Activated B cell treated with CpG ODN at 0.5 μM for 24 hours (primary cell): Measurements from ENCODE around the gene ADAMTS14. TPM values are rescaled to one million over a fixed set of nuclear protein-coding genes. Genes with fewer than 3 reads are reported as not detected.

ENCODE experiments used
- ATAC-seq: fragments of 200-7000 bp; cut with Tn5 transposase; one replicate; pipeline ENCODE4 v1.10.0; 2021; ENCODE audit warnings: low read depth, mild to moderate bottlenecking, moderate library complexity
- CTCF ChIA-PET: fragments of 350-600 bp; sonication (Branson Sonifier 250); formaldehyde crosslinking; loops from one replicate; lab custom pipeline; 2021; ENCODE audit warnings: antibody characterized with exemption; lab: Charles Lee
- POLR2A ChIA-PET: fragments of 350-600 bp; sonication (Branson Sonifier 250); formaldehyde crosslinking; loops from one replicate; lab custom pipeline; 2021; ENCODE audit warnings: antibody characterized with exemption; lab: Charles Lee
- DNase-seq: peaks from one replicate; pipeline ENCODE4 v3.0.0; 2022
- H3K27ac Mint-ChIP-seq: one replicate; pipeline ENCODE4 v1.8.0; 2020; ENCODE audit warnings: mixed read lengths
- H3K27me3 Mint-ChIP-seq: one replicate; pipeline ENCODE4 v1.8.0; 2021; ENCODE audit warnings: mixed read lengths
- H3K36me3 Mint-ChIP-seq: one replicate; pipeline ENCODE4 v1.8.0; 2021; ENCODE audit warnings: low read depth, mixed read lengths
- H3K4me1 Mint-ChIP-seq: one replicate; pipeline ENCODE4 v1.8.0; 2021; ENCODE audit warnings: mixed read lengths
- H3K4me3 Mint-ChIP-seq: one replicate; pipeline ENCODE4 v1.8.0; 2020; ENCODE audit warnings: mild to moderate bottlenecking, mixed read lengths
- H3K9me3 Mint-ChIP-seq: one replicate; pipeline ENCODE4 v1.8.0; 2020; ENCODE audit warnings: mixed read lengths
- CTCF ChIP-seq: fragments of 200-600 bp; IDR thresholded peaks from one replicate; pipeline ENCODE4 v1.8.0; 2022; ENCODE audit warnings: antibody characterized with exemption, mild to moderate bottlenecking
- intact Hi-C: fragments of 100-400 bp; cut with micrococcal nuclease; formaldehyde crosslinking; loops from one replicate; pipeline ENCODE4 v1.15.1; 2024
- total RNA-seq: library from RNA; stranded (reverse); gene quantifications from 2 replicates; pipeline ENCODE4 v1.2.3, GENCODE V29; 2022

The ADAMTS14 gene
- total RNA-seq, 1 donor from 2014 or later: 0.04 TPM

- intact Hi-C loops: no loop called here
- Mint-ChIP-seq H3K27ac (no peak overlapping the region), H3K4me1 (no peaks in the 10 kb centered on the region), H3K36me3 (no peaks in the 10 kb centered on the region), H3K9me3 (no peaks in the 10 kb centered on the region), H3K4me3 (no peak overlapping the region), H3K27me3 (peaks cover 4% of the 10 kb centered on the region)
- TF ChIP-seq CTCF: no peak
- ChIA-PET POLR2A (no interaction called here), CTCF (no interaction called here)
- DNase-seq: no peak
- ATAC-seq: no peak
These were observed 79.0 kb downstream of the ADAMTS14 start for GRCh38 chr10:70751356-70751755.

DNA sequence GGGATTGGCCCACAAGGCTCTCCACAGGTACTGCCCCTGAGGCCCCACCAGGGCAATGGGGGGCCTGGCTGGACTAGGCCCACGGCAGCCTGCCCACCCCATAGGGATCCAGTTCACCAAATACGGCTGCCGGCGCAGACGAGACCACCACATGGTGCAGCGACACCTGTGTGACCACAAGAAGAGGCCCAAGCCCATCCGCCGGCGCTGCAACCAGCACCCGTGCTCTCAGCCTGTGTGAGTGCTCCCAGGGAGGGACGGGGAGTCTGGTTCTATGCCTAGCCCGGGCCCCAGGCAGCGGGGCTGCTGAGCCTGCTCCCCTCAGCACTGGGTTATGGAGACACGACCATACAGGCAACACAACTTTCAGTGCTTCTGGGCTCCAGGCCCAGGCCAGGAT lies 79.7 kb downstream of the ADAMTS14 start:
- CTCF ChIA-PET: no interaction called here
- no peaks in the 10 kb centered on the region for H3K4me1 Mint-ChIP-seq
- peaks cover 4% of the 10 kb centered on the region for H3K27me3 Mint-ChIP-seq
- intact Hi-C loops: no loop called here
- no peak overlapping the region for H3K27ac Mint-ChIP-seq
- ATAC-seq: no peak
- H3K9me3 Mint-ChIP-seq: no peaks in the 10 kb centered on the region
- no peaks in the 10 kb centered on the region for H3K36me3 Mint-ChIP-seq
- H3K4me3 Mint-ChIP-seq: no peak overlapping the region
- POLR2A ChIA-PET: no interaction called here
- no peak for TF ChIP-seq CTCF
- no peak for DNase-seq

GRCh38 chr10:70752571-70752970 lies 80.3 kb downstream of the ADAMTS14 start:
- H3K9me3 Mint-ChIP-seq: no peaks in the 10 kb centered on the region
- TF ChIP-seq CTCF: no peak
- intact Hi-C loops: no loop called here
- no peak overlapping the region for H3K27ac Mint-ChIP-seq
- H3K4me3 Mint-ChIP-seq: no peak overlapping the region
- H3K36me3 Mint-ChIP-seq: no peaks in the 10 kb centered on the region
- no peak for DNase-seq
- ChIA-PET CTCF (no interaction called here), POLR2A (no interaction called here)
- no peaks in the 10 kb centered on the region for H3K4me1 Mint-ChIP-seq
- peaks cover 4% of the 10 kb centered on the region for H3K27me3 Mint-ChIP-seq
- no peak for ATAC-seq

DNA sequence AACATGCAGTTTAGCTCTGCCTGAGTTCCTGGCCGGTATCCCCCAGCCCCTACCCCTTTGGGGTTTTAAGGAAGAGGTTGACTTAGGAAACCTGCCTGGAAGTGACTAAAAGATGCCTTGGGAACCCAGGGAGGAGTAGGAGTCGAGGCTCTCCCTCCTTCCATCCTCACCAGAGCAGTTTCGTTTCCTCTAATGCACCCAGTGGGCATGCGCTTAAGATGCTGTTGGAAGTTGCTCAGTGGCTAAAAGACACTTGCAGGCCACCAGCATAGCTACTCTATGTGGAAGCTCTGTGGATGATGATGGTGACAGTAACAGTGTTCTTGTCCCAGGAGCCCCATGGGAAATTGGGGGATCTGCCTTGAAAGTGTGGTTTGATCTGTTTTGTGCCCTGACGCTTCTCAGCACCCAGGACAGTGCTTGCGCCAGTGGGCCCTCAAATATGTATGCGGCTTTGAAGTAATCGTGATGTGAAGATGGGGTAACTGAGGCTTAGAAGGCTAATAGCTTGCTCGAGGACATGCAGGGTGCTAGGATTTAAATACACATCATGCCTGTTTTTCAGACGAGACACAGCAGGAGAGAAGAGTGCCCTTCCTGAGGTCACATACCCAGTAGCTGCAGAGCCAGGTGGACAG lies 80.8 kb downstream of the ADAMTS14 start:
- ATAC-seq: no peak
- no peak for DNase-seq
- intact Hi-C loops: no loop called here
- no peak for TF ChIP-seq CTCF
- no peaks in the 10 kb centered on the region for H3K36me3 Mint-ChIP-seq
- H3K9me3 Mint-ChIP-seq: no peaks in the 10 kb centered on the region
- CTCF ChIA-PET: no interaction called here
- H3K4me3 Mint-ChIP-seq: no peak overlapping the region
- peaks cover 4% of the 10 kb centered on the region for H3K27me3 Mint-ChIP-seq
- no peak overlapping the region for H3K27ac Mint-ChIP-seq
- POLR2A ChIA-PET: no interaction called here
- no peaks in the 10 kb centered on the region for H3K4me1 Mint-ChIP-seq

- H3K4me3 Mint-ChIP-seq: no peak overlapping the region
- no peak overlapping the region for H3K27ac Mint-ChIP-seq
- POLR2A ChIA-PET: no interaction called here
- ATAC-seq (no peak), DNase-seq (no peak)
- no peaks in the 10 kb centered on the region for H3K4me1 Mint-ChIP-seq
- intact Hi-C loops: no loop called here
- H3K36me3 Mint-ChIP-seq: no peaks in the 10 kb centered on the region
- CTCF ChIA-PET: interaction anchor here (1.2 kb wide), 1 partner anchor 293 kb away, joined by 7 read pairs; no protein-coding TSS in a partner anchor
- no peak for TF ChIP-seq CTCF
- H3K27me3 Mint-ChIP-seq: peaks cover 4% of the 10 kb centered on the region
- H3K9me3 Mint-ChIP-seq: no peaks in the 10 kb centered on the region
These were observed 81.7 kb downstream of the ADAMTS14 start for GRCh38 chr10:70753841-70754621.
